Heart left ventricle (tissue), 13 donors: ENCODE measurements around the gene USP48.

Experiments used
- POLR2A ChIP-seq, 2 donors: fragments of 450-650 bp; IDR thresholded peaks; one replicate each; pipeline ENCODE4 v1.6.1; 2017; ENCODE audit warnings: antibody characterized with exemption in 2 of 2, mild to moderate bottlenecking in 2 of 2, moderate library complexity in 2 of 2
- TF ChIP-seq, protein P1 (sequence below), 12 donors: fragments of 200-600 bp; sonication (generic) in 4 of 12; IDR thresholded peaks; one replicate each; pipeline versions ENCODE4 v1.5.0 to v1.8.0; 2018 to 2022; ENCODE audit warnings: antibody characterized with exemption in 12 of 12, mild to moderate bottlenecking in 5 of 12
- donor health status: ischemic (EF 13 %, LVEDD 7.1; RV severe dilation, severe dysfunction).
- donor health status: DM: no; HTN: yes; CAD: no.
- donor health status: DM: no; HTN: no; CAD: no.
- donor health status: ischemic (EF 25% LVEDD 6.9; RV normal size, moderate dysfunction).
- donor health status: ischemic (EF 25% LVEDD 5.7; RV mildly dilated, moderate dysfunction).
- donor health status: ischemic (EF 35%, LVEDD 5.7; RV mildly dilated, moderate dysfunction).
- donor health status: nonischemic (EF 11% LVEDD 7.7; RV severe dilation, severe dysfunction).
- donor health status: DM: yes; HTN: yes; CAD: no.
- donor health status: PGD.
- donor health status: ischemic (EF 29% LVEDD 5.4; RV normal size, mild dysfunction).
- donor health status: nonischemic (EF 23%, LVEDD 6.1; RV moderate dilation, normal function).

DNA sequence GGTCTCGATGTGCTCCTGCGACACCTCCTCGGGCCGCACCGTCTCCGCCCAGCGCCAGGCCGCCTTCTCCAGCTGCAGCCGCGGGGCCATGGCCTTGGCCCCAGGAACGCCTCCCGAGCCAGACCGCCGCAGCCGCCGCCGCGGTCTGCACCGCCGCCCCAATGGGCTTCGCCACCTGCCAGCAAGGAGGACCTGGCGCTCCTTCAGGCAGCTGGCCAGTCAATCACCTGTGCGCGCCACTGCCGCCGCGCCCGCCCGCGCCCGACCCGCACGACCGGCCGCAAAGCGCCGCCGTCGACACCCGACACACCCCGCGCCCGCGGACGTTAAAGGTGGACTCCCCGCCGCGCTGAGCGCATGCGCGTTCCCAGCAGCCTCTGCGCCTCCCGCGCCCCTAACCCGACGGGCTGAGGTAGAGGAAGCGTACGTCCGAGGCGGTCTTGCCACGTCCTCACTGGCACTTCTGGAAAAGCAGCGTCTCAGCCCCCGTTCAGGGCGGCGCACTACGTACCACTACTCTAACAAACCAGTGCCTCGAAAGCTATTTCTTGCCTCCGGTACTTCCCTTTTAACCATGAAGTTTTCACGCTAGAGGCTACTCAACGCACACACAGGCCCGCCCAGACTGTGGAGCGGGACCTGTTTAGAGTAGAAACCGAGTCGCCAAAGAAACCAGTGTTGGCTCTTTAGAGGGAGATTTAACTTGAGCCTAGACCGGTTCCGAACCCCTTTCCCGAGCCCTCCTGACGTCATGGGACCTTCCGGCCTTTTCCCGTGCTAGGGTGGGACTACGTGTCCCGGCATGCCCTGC lies at the start of gene USP48:
- TF ChIP-seq, protein P1, sequence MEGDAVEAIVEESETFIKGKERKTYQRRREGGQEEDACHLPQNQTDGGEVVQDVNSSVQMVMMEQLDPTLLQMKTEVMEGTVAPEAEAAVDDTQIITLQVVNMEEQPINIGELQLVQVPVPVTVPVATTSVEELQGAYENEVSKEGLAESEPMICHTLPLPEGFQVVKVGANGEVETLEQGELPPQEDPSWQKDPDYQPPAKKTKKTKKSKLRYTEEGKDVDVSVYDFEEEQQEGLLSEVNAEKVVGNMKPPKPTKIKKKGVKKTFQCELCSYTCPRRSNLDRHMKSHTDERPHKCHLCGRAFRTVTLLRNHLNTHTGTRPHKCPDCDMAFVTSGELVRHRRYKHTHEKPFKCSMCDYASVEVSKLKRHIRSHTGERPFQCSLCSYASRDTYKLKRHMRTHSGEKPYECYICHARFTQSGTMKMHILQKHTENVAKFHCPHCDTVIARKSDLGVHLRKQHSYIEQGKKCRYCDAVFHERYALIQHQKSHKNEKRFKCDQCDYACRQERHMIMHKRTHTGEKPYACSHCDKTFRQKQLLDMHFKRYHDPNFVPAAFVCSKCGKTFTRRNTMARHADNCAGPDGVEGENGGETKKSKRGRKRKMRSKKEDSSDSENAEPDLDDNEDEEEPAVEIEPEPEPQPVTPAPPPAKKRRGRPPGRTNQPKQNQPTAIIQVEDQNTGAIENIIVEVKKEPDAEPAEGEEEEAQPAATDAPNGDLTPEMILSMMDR (IDR thresholded peaks at IDR 0.05), result no peak
- peak in 1 of 2 donors; percentile 93 for TF ChIP-seq POLR2A (IDR thresholded peaks at IDR 0.05)
